ENCODE results near the gene LRRC53.

Gene LRRC53

DNA sequence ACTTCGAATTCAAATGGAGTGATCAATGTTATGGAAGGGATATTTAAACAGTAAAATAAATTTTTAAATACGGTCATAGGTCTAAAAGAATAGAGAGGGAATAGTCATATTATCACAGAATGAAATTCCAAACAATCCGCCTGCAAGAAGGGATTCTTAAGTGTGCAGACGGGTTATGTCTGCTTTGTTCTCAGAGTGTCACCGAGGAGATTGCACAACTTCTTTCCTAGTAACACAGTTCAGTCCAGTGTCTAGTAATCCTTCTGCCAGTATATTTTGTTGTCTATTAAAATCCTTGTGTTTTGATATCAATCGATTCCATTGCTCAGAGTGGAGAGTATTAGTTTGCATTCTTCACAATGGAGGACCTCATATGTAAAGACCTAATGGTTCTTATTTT lies 48.4 kb downstream of the LRRC53 start:
- DNase-seq: no peak

DNA sequence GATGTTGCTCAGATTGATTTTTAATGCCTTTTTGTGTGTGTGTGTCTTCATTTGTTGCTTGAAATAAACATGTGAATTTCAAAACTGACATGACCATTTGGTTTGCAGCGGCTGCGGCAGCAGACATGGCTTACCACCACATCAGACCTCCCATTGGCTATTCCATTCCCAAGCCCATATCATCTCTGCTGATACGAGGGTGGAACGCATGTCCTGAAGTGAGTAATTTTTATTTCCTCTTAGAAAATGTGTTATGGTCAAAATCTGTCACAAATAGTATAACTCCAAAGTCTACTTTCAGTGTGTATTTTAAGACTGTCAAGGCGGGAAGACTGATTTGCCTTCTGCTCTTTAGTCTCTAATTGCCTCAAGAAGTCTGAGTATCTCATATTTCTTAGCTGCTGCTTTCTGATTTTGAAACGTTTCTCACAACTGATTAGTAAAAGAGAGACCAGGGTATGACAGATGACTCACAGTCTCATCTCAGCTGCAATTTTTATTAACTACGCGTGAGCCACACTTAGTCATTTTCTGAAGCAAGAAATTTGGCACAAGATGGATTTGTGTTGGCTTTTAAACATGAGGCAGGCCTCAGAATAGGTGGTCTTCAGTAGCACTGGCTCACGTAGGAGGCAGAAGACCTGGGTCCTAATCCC lies 49.0 kb downstream of the LRRC53 start:
- peaks cover 9% of the 10 kb centered on the region for H3K4me1 Mint-ChIP-seq
- no peaks in the 10 kb centered on the region for H3K36me3 Mint-ChIP-seq (ENCODE audit: low read depth)
- H3K9me3 Mint-ChIP-seq: peaks cover 20% of the 10 kb centered on the region
- DNase-seq: no peak
- TF ChIP-seq, protein P1, sequence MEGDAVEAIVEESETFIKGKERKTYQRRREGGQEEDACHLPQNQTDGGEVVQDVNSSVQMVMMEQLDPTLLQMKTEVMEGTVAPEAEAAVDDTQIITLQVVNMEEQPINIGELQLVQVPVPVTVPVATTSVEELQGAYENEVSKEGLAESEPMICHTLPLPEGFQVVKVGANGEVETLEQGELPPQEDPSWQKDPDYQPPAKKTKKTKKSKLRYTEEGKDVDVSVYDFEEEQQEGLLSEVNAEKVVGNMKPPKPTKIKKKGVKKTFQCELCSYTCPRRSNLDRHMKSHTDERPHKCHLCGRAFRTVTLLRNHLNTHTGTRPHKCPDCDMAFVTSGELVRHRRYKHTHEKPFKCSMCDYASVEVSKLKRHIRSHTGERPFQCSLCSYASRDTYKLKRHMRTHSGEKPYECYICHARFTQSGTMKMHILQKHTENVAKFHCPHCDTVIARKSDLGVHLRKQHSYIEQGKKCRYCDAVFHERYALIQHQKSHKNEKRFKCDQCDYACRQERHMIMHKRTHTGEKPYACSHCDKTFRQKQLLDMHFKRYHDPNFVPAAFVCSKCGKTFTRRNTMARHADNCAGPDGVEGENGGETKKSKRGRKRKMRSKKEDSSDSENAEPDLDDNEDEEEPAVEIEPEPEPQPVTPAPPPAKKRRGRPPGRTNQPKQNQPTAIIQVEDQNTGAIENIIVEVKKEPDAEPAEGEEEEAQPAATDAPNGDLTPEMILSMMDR (IDR thresholded peaks at IDR 0.05): no peak
- H3K27me3 Mint-ChIP-seq (ENCODE audit: low read depth, poor library complexity): peaks cover 4% of the 10 kb centered on the region
- no peak overlapping the region for H3K4me3 Mint-ChIP-seq
- no peak overlapping the region for H3K27ac Mint-ChIP-seq

More for the DNA sequence above, 48.4 kb downstream of the LRRC53 start:
- Mint-ChIP-seq H3K27ac (no peak overlapping the region), H3K4me1 (peaks cover 9% of the 10 kb centered on the region), H3K9me3 (peaks cover 20% of the 10 kb centered on the region), H3K27me3 (ENCODE audit: low read depth, poor library complexity) (peaks cover 4% of the 10 kb centered on the region), H3K4me3 (no peak overlapping the region), H3K36me3 (ENCODE audit: low read depth) (no peaks in the 10 kb centered on the region)
- TF ChIP-seq, protein P1 (IDR thresholded peaks at IDR 0.05): no peak

DNA sequence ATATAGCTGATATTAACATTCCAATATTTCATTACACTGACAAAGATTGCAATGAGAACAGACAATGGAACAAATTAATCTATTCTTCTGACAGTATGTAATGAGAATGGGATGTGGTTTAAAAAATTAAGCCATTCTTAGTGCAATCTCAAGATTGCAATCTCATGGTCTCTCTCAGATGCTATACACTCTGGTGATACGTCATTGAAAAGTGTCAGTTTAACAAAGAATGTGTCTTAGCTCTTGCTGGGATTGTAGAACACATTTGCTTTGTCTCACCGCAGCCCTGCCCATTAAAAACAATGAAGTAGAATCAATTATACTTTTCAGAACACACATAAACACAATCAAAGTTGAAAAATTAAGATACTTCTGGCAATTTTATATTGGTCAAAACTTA lies 55.2 kb downstream of the LRRC53 start:
- Mint-ChIP-seq H3K27ac (no peak overlapping the region), H3K9me3 (no peaks in the 10 kb centered on the region), H3K4me3 (no peak overlapping the region), H3K4me1 (no peaks in the 10 kb centered on the region), H3K36me3 (ENCODE audit: low read depth) (no peaks in the 10 kb centered on the region), H3K27me3 (ENCODE audit: low read depth, poor library complexity) (peaks cover 4% of the 10 kb centered on the region)
- TF ChIP-seq, protein P1 (IDR thresholded peaks at IDR 0.05): no peak
- DNase-seq: no peak

DNA sequence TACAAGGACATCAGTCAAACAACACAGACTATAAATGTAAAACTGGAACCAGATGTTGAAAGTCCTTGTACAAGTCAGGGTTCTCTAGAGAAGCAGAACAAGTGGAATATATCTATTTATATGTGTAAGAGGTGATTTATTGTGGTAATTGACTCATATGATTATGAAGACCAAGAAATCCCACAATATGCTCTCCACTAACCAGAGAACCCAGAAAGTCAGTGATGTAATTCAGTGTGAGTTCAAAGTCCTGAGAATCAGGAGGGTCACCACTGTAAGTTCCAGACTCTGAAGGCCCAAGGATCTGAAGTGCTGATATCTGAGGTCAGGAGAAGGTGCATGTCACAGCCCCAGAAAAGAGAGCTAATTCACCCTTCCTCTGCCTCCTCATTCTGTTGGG lies 57.0 kb downstream of the LRRC53 start:
- Mint-ChIP-seq H3K4me3 (no peak overlapping the region), H3K27me3 (ENCODE audit: low read depth, poor library complexity) (no peaks in the 10 kb centered on the region), H3K36me3 (ENCODE audit: low read depth) (no peaks in the 10 kb centered on the region), H3K27ac (no peak overlapping the region), H3K4me1 (no peaks in the 10 kb centered on the region), H3K9me3 (peaks cover 2% of the 10 kb centered on the region)
- TF ChIP-seq, protein P1 (IDR thresholded peaks at IDR 0.05): no peak
- no peak for DNase-seq

DNA sequence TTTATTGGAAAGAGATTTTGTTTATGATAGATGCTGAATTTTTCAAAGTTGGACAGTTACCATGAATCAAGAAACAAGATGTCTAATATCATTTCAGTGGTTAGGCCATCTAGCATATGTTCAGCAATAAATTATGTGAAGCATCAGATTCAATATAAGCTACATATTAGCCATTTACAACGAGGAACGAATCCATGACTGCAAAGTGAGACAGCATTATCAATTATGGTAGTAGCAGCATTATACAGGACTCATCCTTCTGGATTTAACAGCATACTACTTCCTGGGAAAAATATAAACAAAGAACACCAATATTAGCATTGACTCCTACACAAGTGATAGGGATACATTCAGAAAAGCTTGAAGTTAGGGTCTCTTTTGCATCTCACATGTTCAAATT lies 59.1 kb downstream of the LRRC53 start:
- Mint-ChIP-seq H3K4me1 (no peaks in the 10 kb centered on the region), H3K4me3 (no peak overlapping the region), H3K27ac (no peak overlapping the region), H3K9me3 (peaks cover 4% of the 10 kb centered on the region), H3K27me3 (ENCODE audit: low read depth, poor library complexity) (no peaks in the 10 kb centered on the region), H3K36me3 (ENCODE audit: low read depth) (no peaks in the 10 kb centered on the region)
- DNase-seq: no peak
- TF ChIP-seq, protein P1 (IDR thresholded peaks at IDR 0.05): no peak

DNA sequence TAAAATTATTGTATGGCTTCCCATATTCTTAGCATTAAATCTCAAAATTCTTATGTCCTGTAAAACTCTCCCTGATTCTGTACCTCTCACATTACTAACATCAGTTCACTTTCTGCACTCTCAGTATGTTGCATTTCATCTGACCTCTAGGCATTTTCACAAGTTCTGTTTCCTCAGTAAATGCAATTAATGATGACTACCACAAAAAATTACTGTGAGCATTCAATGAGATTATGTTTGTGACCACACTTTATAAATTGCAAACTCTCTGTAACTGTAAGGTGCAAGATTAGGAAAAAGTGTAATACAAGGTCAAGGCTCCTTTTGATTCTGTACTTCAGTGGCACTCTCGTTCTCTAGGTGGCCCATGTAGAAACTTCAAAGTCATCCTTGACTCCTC lies 60.4 kb downstream of the LRRC53 start:
- TF ChIP-seq, protein P1 (IDR thresholded peaks at IDR 0.05): no peak
- Mint-ChIP-seq H3K27me3 (ENCODE audit: low read depth, poor library complexity) (no peaks in the 10 kb centered on the region), H3K9me3 (peaks cover 4% of the 10 kb centered on the region), H3K4me3 (no peak overlapping the region), H3K36me3 (ENCODE audit: low read depth) (no peaks in the 10 kb centered on the region), H3K4me1 (no peaks in the 10 kb centered on the region), H3K27ac (no peak overlapping the region)
- no peak for DNase-seq

All from nephron progenitor cell (in vitro differentiated cells).